NCI-H2227 (cell line): ENCODE results near the gene EVI2A.
"Not testable (repeated sequence)": the region's sequence is repeated elsewhere in the genome, so short reads cannot be mapped to it uniquely, and the experiment has no call there.

ENCODE experiments used
- DNase-seq: peaks from one replicate; lab custom pipeline; 2025; ENCODE audit not compliant: unreplicated experiment; lab: John Stamatoyannopoulos, UW

Gene EVI2A

GRCh38 chr17:31321481-31321880 lies at the start of gene EVI2A:
EVI2A (minus strand) TSS chr17:31321622; CDS start chr17:31319013, 2,609 bp downstream.
- DNase-seq: no peak

GRCh38 chr17:31369266-31369665 lies 47.8 kb upstream of the EVI2A start:
- DNase-seq: no peak

GRCh38 chr17:31366088-31366487 lies 44.7 kb upstream of the EVI2A start:
- DNase-seq: no peak

GRCh38 chr17:31364012-31364411 lies 42.6 kb upstream of the EVI2A start:
- DNase-seq: no peak

GRCh38 chr17:31357839-31358394 lies 36.5 kb upstream of the EVI2A start:
- no peak for DNase-seq

GRCh38 chr17:31357091-31357490 lies 35.7 kb upstream of the EVI2A start:
- DNase-seq: no peak

GRCh38 chr17:31355935-31356334 lies 34.5 kb upstream of the EVI2A start:
- no peak for DNase-seq

- no peak for DNase-seq
Observed at GRCh38 chr17:31349454-31349853, 28.0 kb upstream of the EVI2A start.

- DNase-seq: not testable (repeated sequence)
Observed at GRCh38 chr17:31345191-31345747, 23.8 kb upstream of the EVI2A start.

- no peak for DNase-seq
Observed at GRCh38 chr17:31339906-31340661, 18.7 kb upstream of the EVI2A start.

- DNase-seq: no peak
Observed at GRCh38 chr17:31329221-31329620, 7.8 kb upstream of the EVI2A start.

- no peak for DNase-seq
Observed at GRCh38 chr17:31328160-31328535, 6.7 kb upstream of the EVI2A start.

GRCh38 chr17:31327534-31328159 lies 6.2 kb upstream of the EVI2A start:
- DNase-seq: no peak

GRCh38 chr17:31323551-31323950 lies 2.1 kb upstream of the EVI2A start:
- no peak for DNase-seq

GRCh38 chr17:31321966-31322365 lies 544 bp upstream of the EVI2A start:
- DNase-seq: no peak

- no peak for DNase-seq
Observed at GRCh38 chr17:31320791-31321190, 631 bp downstream of the EVI2A start.

- no peak for DNase-seq
Observed at GRCh38 chr17:31320241-31320640, 1.2 kb downstream of the EVI2A start.

GRCh38 chr17:31318851-31319661 lies 2.4 kb downstream of the EVI2A start:
- no peak for DNase-seq

GRCh38 chr17:31318298-31318801 lies 3.1 kb downstream of the EVI2A start:
- no peak for DNase-seq

GRCh38 chr17:31314782-31315100 lies 6.7 kb downstream of the EVI2A start:
- no peak for DNase-seq
